ENCODE measurements around the gene FAM118B.

DNA sequence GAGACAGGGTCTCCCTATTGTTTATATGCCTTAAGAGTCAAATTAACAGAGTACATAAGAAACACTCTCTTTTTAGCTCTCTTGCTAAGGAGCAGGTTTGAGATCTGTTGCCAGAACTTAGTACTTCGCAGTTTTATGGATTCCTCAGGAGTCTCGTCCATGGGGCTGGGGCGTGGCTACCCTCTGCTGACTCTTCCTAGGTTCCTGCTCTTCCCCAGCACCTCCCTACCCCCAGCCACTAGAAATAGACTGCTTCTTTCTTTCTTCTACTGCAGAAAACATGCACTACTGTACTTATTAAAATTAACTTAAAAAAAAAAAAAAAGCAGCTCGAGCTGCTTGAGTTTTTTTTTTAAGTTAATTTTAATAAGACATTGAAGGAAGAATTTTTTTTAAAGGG lies 8.0 kb downstream of the FAM118B start:
- no peak for TF ChIP-seq CTCF (conservative IDR thresholded peaks at IDR 0.05; ENCODE audit: low read depth, low read length)
- no peak for TF ChIP-seq RAD21 (IDR thresholded peaks at IDR 0.05; ENCODE audit: low read length)
- no peak for TF ChIP-seq POLR2A (IDR thresholded peaks at IDR 0.05; ENCODE audit: low read depth, low read length)
- no peak for TF ChIP-seq NFE2L2 (IDR thresholded peaks at IDR 0.05; ENCODE audit: low read depth, low read length)
- TF ChIP-seq MXI1 (IDR thresholded peaks at IDR 0.05; ENCODE audit: borderline replicate concordance, low read depth, low read length), result no peak
- TF ChIP-seq MAZ (IDR thresholded peaks at IDR 0.05; ENCODE audit: borderline replicate concordance, low read depth, low read length), result no peak
- TF ChIP-seq CHD1 (IDR thresholded peaks at IDR 0.05; ENCODE audit: low read depth, low read length), result no peak
- no peak for TF ChIP-seq BHLHE40 (IDR thresholded peaks at IDR 0.05; ENCODE audit: low read depth, low read length)
- TF ChIP-seq RCOR1 (IDR thresholded peaks at IDR 0.05; ENCODE audit: insufficient replicate concordance, low read length), result no peak
